Esophagus (tissue), 2 donors: ENCODE measurements around the gene GAREM1. TPM values are rescaled to one million over a fixed set of nuclear protein-coding genes. Genes with fewer than 3 reads are reported as not detected.
A peak's percentile ranks its signal among the peaks of the same experiment; 100 is the strongest.

Source experiments
- H3K27ac ChIP-seq, 2 donors: one replicate each; pipeline ENCODE4 v1.5.1; 2013; ENCODE audit warnings: low read depth in 2 of 2, mild to moderate bottlenecking in 2 of 2, inconsistent platforms in 1 of 2, low read length in 1 of 2, moderate library complexity in 1 of 2
- H3K27me3 ChIP-seq, 2 donors: one replicate each; pipeline ENCODE4 v1.6.1; 2013; ENCODE audit warnings: low read length in 2 of 2, control low read depth in 1 of 2, mild to moderate bottlenecking in 1 of 2; ENCODE audit not compliant: insufficient read depth in 2 of 2, control insufficient read depth in 1 of 2
- H3K36me3 ChIP-seq, 2 donors: one replicate each; pipeline ENCODE4 v1.6.1; 2013; ENCODE audit warnings: low read length in 1 of 2; ENCODE audit not compliant: control insufficient read depth in 2 of 2, insufficient read depth in 2 of 2
- H3K4me1 ChIP-seq, 2 donors: one replicate each; pipeline ENCODE4 v1.6.1; 2013; ENCODE audit warnings: low read length in 1 of 2; ENCODE audit not compliant: control insufficient read depth in 2 of 2, insufficient read depth in 2 of 2
- H3K4me3 ChIP-seq, 2 donors: one replicate each; pipeline ENCODE4 v1.5.1; 2013; ENCODE audit warnings: low read length in 2 of 2, mild to moderate bottlenecking in 2 of 2, low read depth in 1 of 2, moderate library complexity in 1 of 2
- H3K9me3 ChIP-seq, 2 donors: one replicate each; pipeline ENCODE4 v1.6.1; 2013; ENCODE audit warnings: mild to moderate bottlenecking in 2 of 2, low read depth in 1 of 2, low read length in 1 of 2, moderate library complexity in 1 of 2; ENCODE audit not compliant: control insufficient read depth in 2 of 2, insufficient read depth in 1 of 2
- WGBS, 2 donors: extraction: QIAGEN DNeasy Blood & Tissue Kit; methylation state at CpG; one replicate each; pipeline ENCODE4 v1.1.7; 2013; 5-methylcytosine and 5-hydroxymethylcytosine counted together
- polyA plus RNA-seq, 2 donors: library from polyadenylated mRNA; stranded (reverse); fragments of 200-250 nt; gene quantifications; one replicate each; pipeline ENCODE4 v1.2.3, GENCODE V29; 2013
- donor health status: healthy with polysubstance abuse.
- donor health status: Bipolar disorder and iron deficiency.

GAREM1 gene
- polyA plus RNA-seq, 2 donors = 4.9 to 6.1 TPM

DNA sequence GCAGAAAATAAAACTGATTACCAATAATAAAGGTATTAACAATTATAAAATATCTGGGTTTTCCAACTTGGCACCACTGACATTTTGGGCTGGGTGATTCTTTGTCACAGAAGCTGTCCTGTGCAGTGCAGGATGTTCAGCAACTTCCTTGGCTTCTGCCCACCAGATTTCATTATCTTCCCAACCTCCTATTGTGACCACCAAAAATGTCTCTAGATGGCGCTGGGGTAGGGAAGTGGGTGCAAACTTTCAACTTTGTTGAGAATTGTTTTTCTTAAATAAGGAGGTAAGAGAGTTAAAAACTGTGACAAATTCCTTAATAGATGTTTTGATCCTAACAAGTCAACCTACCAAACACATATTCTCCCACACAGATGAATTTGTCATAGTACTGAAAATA is 90.1 kb downstream of the GAREM1 start:
- no peaks in the 10 kb centered on the region for H3K27me3 ChIP-seq
- H3K27ac ChIP-seq = no peak overlapping the region
- peaks cover 0 to 2% of the 10 kb centered on the region in 2 donors for H3K4me1 ChIP-seq
- WGBS, 2 donors = 70 to 71% methylated on average over 1 of the region's 1 CpG
- peaks cover 0 to 3% of the 10 kb centered on the region in 2 donors for H3K36me3 ChIP-seq
- no peaks in the 10 kb centered on the region for H3K9me3 ChIP-seq
- no peak overlapping the region for H3K4me3 ChIP-seq

DNA sequence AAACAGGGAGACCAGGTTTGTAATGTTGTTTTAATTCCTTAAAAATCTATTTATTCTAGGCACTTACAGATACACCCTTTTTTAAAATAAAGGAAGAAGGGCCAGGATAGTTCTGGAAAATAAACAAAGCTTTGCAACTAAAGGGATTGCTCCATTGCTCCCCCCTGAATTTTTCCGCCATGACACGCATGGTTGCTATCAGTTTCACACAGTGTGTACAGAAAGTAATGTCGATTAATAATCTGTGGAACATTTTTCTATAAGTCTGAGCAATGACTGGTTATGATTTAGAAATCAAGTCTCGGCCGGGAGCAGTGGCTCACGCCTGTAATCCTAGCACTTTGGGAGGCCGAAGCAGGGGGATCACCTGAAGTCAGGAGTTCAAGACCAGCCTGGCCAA is 90.8 kb downstream of the GAREM1 start:
- H3K4me3 ChIP-seq = no peak overlapping the region
- WGBS, 2 donors = 93 to 94% methylated on average over 7 of the region's 7 CpGs
- H3K4me1 ChIP-seq = peaks cover 0 to 2% of the 10 kb centered on the region in 2 donors
- no peaks in the 10 kb centered on the region for H3K27me3 ChIP-seq
- H3K9me3 ChIP-seq = no peaks in the 10 kb centered on the region
- H3K27ac ChIP-seq = no peak overlapping the region
- peaks cover 0 to 3% of the 10 kb centered on the region in 2 donors for H3K36me3 ChIP-seq

- Histone ChIP-seq H3K27me3 (no peaks in the 10 kb centered on the region), H3K4me3 (no peak overlapping the region), H3K9me3 (no peaks in the 10 kb centered on the region), H3K4me1 (peaks cover 0 to 2% of the 10 kb centered on the region in 2 donors), H3K27ac (no peak overlapping the region), H3K36me3 (peaks cover 0 to 3% of the 10 kb centered on the region in 2 donors)
- WGBS, 2 donors = 71% methylated on average over 4 of the region's 4 CpGs
Measured at GRCh38 chr18:32378705-32379104, 92.0 kb downstream of the GAREM1 start.

DNA sequence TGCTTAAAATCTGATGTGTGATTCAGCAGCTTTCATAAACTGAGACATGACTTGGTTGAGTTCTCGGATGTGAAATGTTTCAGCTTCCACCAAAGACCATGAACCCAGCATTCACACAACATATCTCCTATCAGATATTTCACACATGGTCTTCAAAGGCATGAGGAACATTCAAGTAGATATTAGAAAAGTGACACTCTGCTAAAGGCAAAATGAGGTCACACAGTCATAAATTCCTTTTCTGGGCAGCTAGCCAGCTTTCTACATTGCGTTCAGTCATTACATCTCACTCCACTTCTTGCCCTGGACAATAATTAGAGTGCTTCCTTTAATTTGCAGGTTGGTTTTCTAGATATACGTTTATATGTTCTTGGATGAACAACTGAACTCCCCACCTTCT is 96.7 kb downstream of the GAREM1 start:
- peak overlapping the region; percentile 72 to 90 for H3K27ac ChIP-seq
- WGBS, 2 donors = 22 to 27% methylated on average over 3 of the region's 3 CpGs
- H3K4me1 ChIP-seq = peaks cover 0 to 8% of the 10 kb centered on the region in 2 donors

DNA sequence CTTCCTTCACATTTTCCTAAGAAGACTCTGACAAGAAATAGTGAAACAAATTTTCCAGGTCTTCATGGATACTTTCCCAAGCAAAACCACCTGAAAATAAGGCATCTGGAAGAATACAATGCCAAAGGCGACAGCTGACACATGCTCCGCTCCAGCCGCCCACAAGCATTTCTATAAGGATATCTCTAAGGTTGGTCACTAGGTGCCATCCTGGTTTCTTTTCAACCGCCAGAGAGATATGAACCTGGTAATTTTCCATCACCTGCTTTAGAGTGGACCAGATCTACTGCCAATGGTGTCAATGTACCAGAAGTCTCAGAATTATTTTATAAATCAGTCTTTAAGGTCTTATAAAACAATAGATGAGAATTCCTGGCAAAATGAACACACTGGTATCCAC is 97.2 kb downstream of the GAREM1 start:
- no peaks in the 10 kb centered on the region for H3K9me3 ChIP-seq
- H3K27me3 ChIP-seq = no peaks in the 10 kb centered on the region
- peak overlapping the region; percentile 90 to 91 for H3K27ac ChIP-seq
- no peak overlapping the region for H3K4me3 ChIP-seq
- H3K4me1 ChIP-seq = peaks cover 0 to 8% of the 10 kb centered on the region in 2 donors
- 82 to 84% methylated on average over 4 of the region's 4 CpGs for WGBS, 2 donors
- H3K36me3 ChIP-seq = peaks cover 2 to 3% of the 10 kb centered on the region in 2 donors

More for the DNA sequence above, 96.7 kb downstream of the GAREM1 start:
- H3K36me3 ChIP-seq = peaks cover 2 to 3% of the 10 kb centered on the region in 2 donors
- no peaks in the 10 kb centered on the region for H3K9me3 ChIP-seq
- H3K27me3 ChIP-seq = no peaks in the 10 kb centered on the region
- H3K4me3 ChIP-seq = no peak overlapping the region

- no peaks in the 10 kb centered on the region for H3K27me3 ChIP-seq
- WGBS, 2 donors = 31 to 38% methylated on average over 3 of the region's 3 CpGs
- H3K4me3 ChIP-seq = no peak overlapping the region
- no peaks in the 10 kb centered on the region for H3K9me3 ChIP-seq
- peaks cover 0 to 10% of the 10 kb centered on the region in 2 donors for H3K4me1 ChIP-seq
- H3K36me3 ChIP-seq = peaks cover 2 to 3% of the 10 kb centered on the region in 2 donors
- peak overlapping the region; percentile 94 for H3K27ac ChIP-seq
Measured at GRCh38 chr18:32372381-32373061, 98.2 kb downstream of the GAREM1 start.

DNA sequence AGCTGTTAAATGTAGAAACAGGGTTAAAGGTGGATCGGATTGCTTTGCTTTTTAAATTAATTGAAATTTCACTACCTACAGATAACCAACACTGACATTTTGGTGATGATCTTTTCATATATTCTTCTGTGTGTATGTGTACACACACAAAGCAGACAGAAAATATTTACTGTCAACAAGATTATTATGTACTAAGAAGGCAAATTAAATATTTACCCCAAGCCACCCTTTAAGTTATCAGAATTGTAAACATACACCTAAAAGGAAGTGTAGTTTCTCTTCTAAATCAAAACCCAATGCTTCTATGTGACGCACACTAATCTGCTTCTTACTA is 98.7 kb downstream of the GAREM1 start:
- Histone ChIP-seq H3K27ac (peak overlapping the region in 1 of 2 donors; percentile 94), H3K36me3 (peaks cover 0 to 2% of the 10 kb centered on the region in 2 donors), H3K9me3 (no peaks in the 10 kb centered on the region), H3K4me3 (no peak overlapping the region), H3K27me3 (no peaks in the 10 kb centered on the region), H3K4me1 (peaks cover 0 to 11% of the 10 kb centered on the region in 2 donors)
- WGBS, 2 donors = 15 to 26% methylated on average over 2 of the region's 2 CpGs

- H3K9me3 ChIP-seq = no peaks in the 10 kb centered on the region
- peaks cover 0 to 11% of the 10 kb centered on the region in 2 donors for H3K4me1 ChIP-seq
- H3K27me3 ChIP-seq = no peaks in the 10 kb centered on the region
- WGBS, 2 donors = 67 to 76% methylated on average over 2 of the region's 2 CpGs
- peak overlapping the region; percentile 94 to 98 for H3K27ac ChIP-seq
- H3K36me3 ChIP-seq = peaks cover 0 to 2% of the 10 kb centered on the region in 2 donors
- H3K4me3 ChIP-seq = no peak overlapping the region
Measured at GRCh38 chr18:32371384-32371783, 99.3 kb downstream of the GAREM1 start.

DNA sequence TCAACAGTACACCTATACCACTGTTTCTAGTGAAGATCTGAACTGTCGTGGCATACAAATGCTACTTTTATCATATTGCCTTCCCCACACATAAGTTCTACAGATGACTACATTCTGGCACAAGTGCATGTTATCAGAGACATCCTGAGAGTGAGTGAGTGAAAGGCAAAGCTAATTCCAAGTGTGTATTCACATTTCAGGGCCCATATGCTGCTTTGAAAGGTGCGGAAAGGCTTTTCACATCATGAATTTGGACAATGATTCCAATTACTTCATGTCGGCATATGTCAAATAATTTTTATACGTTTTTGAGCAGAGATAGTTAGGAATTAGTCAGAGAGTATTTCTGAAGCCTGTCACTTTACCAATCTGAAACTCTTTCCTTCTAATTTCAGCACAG is 101.7 kb downstream of the GAREM1 start:
- Histone ChIP-seq H3K4me3 (no peak overlapping the region), H3K9me3 (no peaks in the 10 kb centered on the region), H3K27ac (no peak overlapping the region), H3K36me3 (peaks cover 0 to 2% of the 10 kb centered on the region in 2 donors), H3K4me1 (peaks cover 0 to 11% of the 10 kb centered on the region in 2 donors), H3K27me3 (no peaks in the 10 kb centered on the region)
- WGBS, 2 donors = 88 to 95% methylated on average over 4 of the region's 4 CpGs

GRCh38 chr18:32368170-32368569 is 102.5 kb downstream of the GAREM1 start:
- no peak overlapping the region for H3K4me3 ChIP-seq
- no peaks in the 10 kb centered on the region for H3K27me3 ChIP-seq
- peak overlapping the region; percentile 43 to 81 for H3K27ac ChIP-seq
- H3K9me3 ChIP-seq = no peaks in the 10 kb centered on the region
- peaks cover 0 to 11% of the 10 kb centered on the region in 2 donors for H3K4me1 ChIP-seq
- H3K36me3 ChIP-seq = peaks cover 0 to 2% of the 10 kb centered on the region in 2 donors
